Gastroesophageal sphincter (tissue), 4 donors: ENCODE data around the gene TNFSF12. TPM values are rescaled to one million over a fixed set of nuclear protein-coding genes. Genes with fewer than 3 reads are reported as not detected.

Source experiments
- ATAC-seq: fragments of 150-250 bp; one replicate; pipeline ENCODE4 v1.9.1; 2016; ENCODE audit warnings: mild to moderate bottlenecking, moderate library complexity
- H3K27ac ChIP-seq, 4 donors: fragments of 200-600 bp; sonication (generic) in 3 of 4; 1 replicate in 3 of 4; 2 replicates in 1 of 4; pipeline ENCODE4 v1.5.1; 2016 to 2019
- H3K27me3 ChIP-seq: fragments of 200-600 bp; sonication (generic); one replicate; pipeline ENCODE4 v1.5.1; 2019
- H3K36me3 ChIP-seq, 2 donors: fragments of 200-600 bp; sonication (generic); one replicate each; pipeline ENCODE4 v1.5.1; 2019; ENCODE audit warnings: control low read depth in 1 of 2
- H3K4me1 ChIP-seq, 3 donors: fragments of 200-600 bp; sonication (generic); 1 replicate in 2 of 3; 2 replicates in 1 of 3; pipeline ENCODE4 v1.5.1; 2016 to 2019; ENCODE audit warnings: control low read depth in 2 of 3
- H3K4me3 ChIP-seq, 2 donors: fragments of 200-600 bp; sonication (generic); one replicate each; pipeline ENCODE4 v1.5.1; 2019; ENCODE audit warnings: mild to moderate bottlenecking in 1 of 2, moderate library complexity in 1 of 2
- H3K9me3 ChIP-seq, 3 donors: fragments of 200-600 bp; sonication (generic); one replicate each; pipeline ENCODE4 v1.5.1; 2017 to 2019; ENCODE audit warnings: control low read depth in 2 of 3
- CTCF ChIP-seq, 4 experiments: fragments of 200-600 bp in 2 of 4; fragments of 450-650 bp in 2 of 4; sonication (generic) in 1 of 4; IDR thresholded peaks; one replicate each; pipeline ENCODE4 v1.5.1; 2017 to 2019; ENCODE audit warnings: antibody characterized with exemption in 4 of 4, mild to moderate bottlenecking in 2 of 4, moderate library complexity in 2 of 4
- EP300 ChIP-seq: sonication (generic); formaldehyde crosslinking; IDR thresholded peaks from one replicate; pipeline ENCODE4 v1.6.1; 2017; ENCODE audit warnings: antibody characterized with exemption, mild to moderate bottlenecking
- POLR2A ChIP-seq, 2 donors: fragments of 450-650 bp; IDR thresholded peaks; one replicate each; pipeline ENCODE4 v1.6.1; 2017; ENCODE audit warnings: antibody characterized with exemption in 2 of 2, mild to moderate bottlenecking in 2 of 2, moderate library complexity in 1 of 2
- POLR2AphosphoS5 ChIP-seq: sonication (generic); formaldehyde crosslinking; IDR thresholded peaks from one replicate; pipeline ENCODE4 v1.6.1; 2017; ENCODE audit warnings: antibody characterized with exemption
- WGBS, 2 donors: methylation state at CpG; one replicate each; pipeline ENCODE4 v1.1.5; 2018; ENCODE audit warnings: low coverage in 1 of 2; 5-methylcytosine and 5-hydroxymethylcytosine counted together
- total RNA-seq, 4 donors: library from RNA; depleted of rRNA; stranded (reverse); fragments of >200 nt; gene quantifications; one replicate each; pipeline ENCODE4 v1.1.0, GENCODE V29; 2016

TNFSF12 gene
- total RNA-seq, 4 donors from 2014 or later = 61.1 to 108 (median 84.7) TPM

- H3K9me3 ChIP-seq = no peaks in the 10 kb centered on the region
- H3K4me1 ChIP-seq = peaks cover 2 to 64% (median 32%) of the 10 kb centered on the region in 3 donors
- WGBS, 2 donors = 43 to 52% methylated on average over 4 to 8 of the region's 12 CpGs
- H3K4me3 ChIP-seq = peak overlapping the region in 1 of 2 donors; percentile 74
- H3K36me3 ChIP-seq = peaks cover 0 to 43% of the 10 kb centered on the region in 2 donors
- H3K27ac ChIP-seq = peak overlapping the region in 3 of 4 donors; percentile 87 to 89 (median 89)
- no peaks in the 10 kb centered on the region for H3K27me3 ChIP-seq
- TF ChIP-seq CTCF (IDR thresholded peaks at IDR 0.05) (no peak), POLR2AphosphoS5 (no peak), EP300 (no peak), POLR2A (IDR thresholded peaks at IDR 0.05) (peak in 1 of 2 donors; percentile 11)
- ATAC-seq = no peak
These were observed 38.7 kb downstream of the TNFSF12 start for GRCh38 chr17:7587420-7588151.

- Histone ChIP-seq H3K9me3 (no peaks in the 10 kb centered on the region), H3K27ac (peak overlapping the region; percentile 64 to 89 (median 88)), H3K27me3 (no peaks in the 10 kb centered on the region), H3K4me3 (peak overlapping the region; percentile 35 to 74), H3K4me1 (peaks cover 0 to 55% (median 24%) of the 10 kb centered on the region in 3 donors), H3K36me3 (peaks cover under 1 to 53% of the 10 kb centered on the region in 2 donors)
- WGBS, 2 donors = 0% methylated on average over 1 of the region's 30 CpGs; no CpG with 5 or more reads in 1 of the 2 donors
- no peak for TF ChIP-seq CTCF (IDR thresholded peaks at IDR 0.05)
- no peak for TF ChIP-seq EP300
- no peak for TF ChIP-seq POLR2A (IDR thresholded peaks at IDR 0.05)
- no peak for TF ChIP-seq POLR2AphosphoS5
- peak; percentile 26 for ATAC-seq
These were observed 39.8 kb downstream of the TNFSF12 start for GRCh38 chr17:7588553-7589203.

GRCh38 chr17:7589204-7589868, 40.5 kb downstream of the TNFSF12 start:
- Histone ChIP-seq H3K4me3 (peak overlapping the region; percentile 35 to 74), H3K27ac (peak overlapping the region; percentile 64 to 89 (median 88)), H3K4me1 (peaks cover 0 to 53% (median 22%) of the 10 kb centered on the region in 3 donors), H3K9me3 (no peaks in the 10 kb centered on the region), H3K27me3 (no peaks in the 10 kb centered on the region), H3K36me3 (peaks cover 3 to 60% of the 10 kb centered on the region in 2 donors)
- WGBS, 2 donors = 0% methylated on average over 1 of the region's 56 CpGs; no CpG with 5 or more reads in 1 of the 2 donors
- peak in 3 of 4 experiments; percentile 91 to 97 (median 92) for TF ChIP-seq CTCF (IDR thresholded peaks at IDR 0.05)
- no peak for TF ChIP-seq POLR2A (IDR thresholded peaks at IDR 0.05)
- peak; percentile 54 for TF ChIP-seq POLR2AphosphoS5
- TF ChIP-seq EP300 = no peak
- peak; percentile 89 for ATAC-seq

- H3K36me3 ChIP-seq = peaks cover 3 to 68% of the 10 kb centered on the region in 2 donors
- H3K27ac ChIP-seq = peak within 1 kb of the TSS; percentile 64 to 89 (median 88)
- peaks cover 0 to 46% (median 15%) of the 10 kb centered on the region in 3 donors for H3K4me1 ChIP-seq
- WGBS, 2 donors = 40 to 80% methylated on average over 1 of the region's 24 CpGs
- no peaks in the 10 kb centered on the region for H3K27me3 ChIP-seq
- peak within 1 kb of the TSS; percentile 35 to 74 for H3K4me3 ChIP-seq
- no peak for ATAC-seq
- no peak for TF ChIP-seq EP300
- no peak for TF ChIP-seq CTCF (IDR thresholded peaks at IDR 0.05)
- no peak for TF ChIP-seq POLR2A (IDR thresholded peaks at IDR 0.05)
- TF ChIP-seq POLR2AphosphoS5 = no peak
- no peaks in the 10 kb centered on the region for H3K9me3 ChIP-seq
These were observed 41.2 kb downstream of the TNFSF12 start, which contains the start of gene SOX15 for GRCh38 chr17:7589891-7590691. SOX15 (minus strand) TSS chr17:7590094; CDS start chr17:7589676, 418 bp downstream.
